GM12873 (cell line): ENCODE measurements around the gene UMAD1.

Source experiments
- CTCF ChIP-seq: IDR thresholded peaks from 2 replicates; pipeline ENCODE4 v1.5.1; 2012; ENCODE audit warnings: low read depth, mild to moderate bottlenecking, moderate library complexity, low read length, control low read depth; ENCODE audit not compliant: insufficient read depth; ENCODE audit errors: missing control alignments

Gene UMAD1

GRCh38 chr7:7639421-7639820, 1.1 kb upstream of the UMAD1 start:
- TF ChIP-seq CTCF: no peak

GRCh38 chr7:7639847-7640220, 718 bp upstream of the UMAD1 start:
- TF ChIP-seq CTCF: no peak

- no peak for TF ChIP-seq CTCF
Observed at GRCh38 chr7:7641129-7641663, 644 bp downstream of the UMAD1 start.

GRCh38 chr7:7642081-7642480, 1.5 kb downstream of the UMAD1 start:
- no peak for TF ChIP-seq CTCF

GRCh38 chr7:7647495-7648036, 7.0 kb downstream of the UMAD1 start:
- no peak for TF ChIP-seq CTCF

GRCh38 chr7:7650682-7651206, 10.2 kb downstream of the UMAD1 start:
- no peak for TF ChIP-seq CTCF

GRCh38 chr7:7651479-7651878, 10.9 kb downstream of the UMAD1 start:
- no peak for TF ChIP-seq CTCF
